Testis (tissue), 3 donors: ENCODE measurements around the gene PTPN2. TPM values are rescaled to one million over a fixed set of nuclear protein-coding genes. Genes with fewer than 3 reads are reported as not detected.

Experiments
- DNase-seq: peaks from one replicate; pipeline ENCODE4 v3.0.0-alpha.2; 2019
- H3K27ac ChIP-seq, 2 donors: fragments of 200-600 bp; sonication (generic); one replicate each; pipeline ENCODE4 v1.5.1; 2019
- H3K27me3 ChIP-seq: fragments of 200-600 bp; sonication (generic); one replicate; pipeline ENCODE4 v1.5.1; 2019
- H3K36me3 ChIP-seq: fragments of 200-600 bp; sonication (generic); one replicate; pipeline ENCODE4 v1.5.1; 2017; ENCODE audit warnings: low read depth; ENCODE audit errors: missing control alignments
- H3K4me1 ChIP-seq: fragments of 200-600 bp; sonication (generic); one replicate; pipeline ENCODE4 v1.5.1; 2019
- H3K4me3 ChIP-seq, 2 donors: fragments of 200-600 bp; sonication (generic); one replicate each; pipeline ENCODE4 v1.5.1; 2017 to 2019
- H3K9me3 ChIP-seq: fragments of 200-600 bp; sonication (generic); one replicate; pipeline ENCODE4 v1.5.1; 2017
- CTCF ChIP-seq, 3 experiments: fragments of 450-650 bp in 2 of 3; fragments of 200-600 bp in 1 of 3; sonication (generic) in 1 of 3; IDR thresholded peaks; one replicate each; pipeline ENCODE4 v1.5.1; 2016 to 2019; ENCODE audit warnings: antibody characterized with exemption in 3 of 3, mild to moderate bottlenecking in 2 of 3, moderate library complexity in 1 of 3
- POLR2A ChIP-seq: fragments of 450-650 bp; IDR thresholded peaks from one replicate; pipeline ENCODE4 v1.6.1; 2017; ENCODE audit warnings: antibody characterized with exemption, mild to moderate bottlenecking, moderate library complexity
- WGBS, 2 donors: methylation state at CpG; one replicate each; pipeline ENCODE4 v1.1.5; 2018; 5-methylcytosine and 5-hydroxymethylcytosine counted together
- intact Hi-C: fragments of 100-400 bp; cut with DNase I; formaldehyde crosslinking; loops from one replicate; pipeline ENCODE4 v1.15.1; 2023; ENCODE audit warnings: low total_unique reads
- polyA plus RNA-seq: library from polyadenylated mRNA; stranded (reverse); fragments of 350-450 nt; fragmentation: Illumina TruSeq; extraction: RNeasy Lipid Tissue Mini Kit (QIAGEN cat#74804); gene quantifications from one replicate; pipeline ENCODE4 v1.2.3, GENCODE V29; 2014; ENCODE audit warnings: low read depth, low replicate concordance; ENCODE audit not compliant: insufficient read depth
- total RNA-seq, 2 donors: library from RNA; depleted of rRNA; stranded (reverse); fragments of >200 nt; gene quantifications; one replicate each; pipeline ENCODE4 v1.2.3, GENCODE V29; 2016

Gene PTPN2
- total and polyA plus RNA-seq, 3 donors from 2014 or later: 24.5 to 41.5 (median 37.4) TPM

GRCh38 chr18:12867441-12868123 lies 16.5 kb downstream of the PTPN2 start:
- 82 to 91% methylated on average over 7 of the region's 7 CpGs for WGBS, 2 donors
- no peak for DNase-seq
- no peak for TF ChIP-seq POLR2A
- no peak for TF ChIP-seq CTCF (IDR thresholded peaks at IDR 0.05)
- Histone ChIP-seq H3K4me1 (no peaks in the 10 kb centered on the region), H3K9me3 (no peaks in the 10 kb centered on the region), H3K27ac (no peak overlapping the region), H3K27me3 (no peaks in the 10 kb centered on the region), H3K36me3 (no peaks in the 10 kb centered on the region), H3K4me3 (no peak overlapping the region)
- intact Hi-C loops: no loop called here

- Histone ChIP-seq H3K36me3 (no peaks in the 10 kb centered on the region), H3K9me3 (no peaks in the 10 kb centered on the region), H3K4me3 (no peak overlapping the region), H3K4me1 (peaks cover 9% of the 10 kb centered on the region), H3K27ac (no peak overlapping the region), H3K27me3 (no peaks in the 10 kb centered on the region)
- TF ChIP-seq CTCF (IDR thresholded peaks at IDR 0.05) (no peak), POLR2A (no peak)
- intact Hi-C loops: no loop called here
- 69 to 81% methylated on average over 3 of the region's 3 CpGs for WGBS, 2 donors
- no peak for DNase-seq
Observed at GRCh38 chr18:12863687-12864216, 20.3 kb downstream of the PTPN2 start.

- no peaks in the 10 kb centered on the region for H3K9me3 ChIP-seq
- no peak overlapping the region for H3K4me3 ChIP-seq
- 85 to 89% methylated on average over 2 of the region's 2 CpGs for WGBS, 2 donors
- no peak for TF ChIP-seq CTCF (IDR thresholded peaks at IDR 0.05)
- no peak for TF ChIP-seq POLR2A
- no peak for DNase-seq
- no peak overlapping the region for H3K27ac ChIP-seq
- no peaks in the 10 kb centered on the region for H3K27me3 ChIP-seq
- no peaks in the 10 kb centered on the region for H3K36me3 ChIP-seq
- peaks cover 9% of the 10 kb centered on the region for H3K4me1 ChIP-seq
- intact Hi-C loops: no loop called here
Observed at GRCh38 chr18:12862874-12863482, 21.1 kb downstream of the PTPN2 start.

- Histone ChIP-seq H3K4me1 (peaks cover 11% of the 10 kb centered on the region), H3K27me3 (no peaks in the 10 kb centered on the region), H3K9me3 (no peaks in the 10 kb centered on the region), H3K27ac (no peak overlapping the region), H3K4me3 (no peak overlapping the region), H3K36me3 (no peaks in the 10 kb centered on the region)
- WGBS, 2 donors: 51 to 70% methylated on average over 2 of the region's 2 CpGs
- intact Hi-C loops: no loop called here
- DNase-seq: no peak
- TF ChIP-seq CTCF (IDR thresholded peaks at IDR 0.05): no peak
- TF ChIP-seq POLR2A: no peak
Observed at GRCh38 chr18:12862467-12862866, 21.6 kb downstream of the PTPN2 start.
